Measurements from ENCODE around the gene SLC35B4.

DNA sequence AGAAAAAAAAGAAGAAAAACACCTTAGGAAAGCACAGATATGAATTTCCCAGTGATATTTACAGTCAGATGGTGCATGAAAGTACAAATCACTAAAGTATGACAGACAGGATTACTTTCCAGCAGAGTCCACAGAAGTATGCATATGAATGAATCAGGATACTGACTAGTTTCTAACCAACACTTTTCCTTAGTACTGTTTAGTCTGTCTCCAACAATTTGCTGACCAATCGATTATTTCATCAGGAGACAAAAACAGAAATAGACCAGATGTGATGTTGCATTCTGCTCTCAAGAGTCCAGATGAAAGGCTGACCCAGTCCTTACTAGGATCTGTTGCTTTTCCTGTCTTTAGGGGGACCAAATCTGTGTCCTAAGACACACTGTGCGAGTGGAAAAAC, 14.6 kb downstream of the SLC35B4 start:
- TF ChIP-seq, protein P1, sequence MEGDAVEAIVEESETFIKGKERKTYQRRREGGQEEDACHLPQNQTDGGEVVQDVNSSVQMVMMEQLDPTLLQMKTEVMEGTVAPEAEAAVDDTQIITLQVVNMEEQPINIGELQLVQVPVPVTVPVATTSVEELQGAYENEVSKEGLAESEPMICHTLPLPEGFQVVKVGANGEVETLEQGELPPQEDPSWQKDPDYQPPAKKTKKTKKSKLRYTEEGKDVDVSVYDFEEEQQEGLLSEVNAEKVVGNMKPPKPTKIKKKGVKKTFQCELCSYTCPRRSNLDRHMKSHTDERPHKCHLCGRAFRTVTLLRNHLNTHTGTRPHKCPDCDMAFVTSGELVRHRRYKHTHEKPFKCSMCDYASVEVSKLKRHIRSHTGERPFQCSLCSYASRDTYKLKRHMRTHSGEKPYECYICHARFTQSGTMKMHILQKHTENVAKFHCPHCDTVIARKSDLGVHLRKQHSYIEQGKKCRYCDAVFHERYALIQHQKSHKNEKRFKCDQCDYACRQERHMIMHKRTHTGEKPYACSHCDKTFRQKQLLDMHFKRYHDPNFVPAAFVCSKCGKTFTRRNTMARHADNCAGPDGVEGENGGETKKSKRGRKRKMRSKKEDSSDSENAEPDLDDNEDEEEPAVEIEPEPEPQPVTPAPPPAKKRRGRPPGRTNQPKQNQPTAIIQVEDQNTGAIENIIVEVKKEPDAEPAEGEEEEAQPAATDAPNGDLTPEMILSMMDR (IDR thresholded peaks at IDR 0.05), result no peak
- no peak for TF ChIP-seq POLR2A (IDR thresholded peaks at IDR 0.05)
- TF ChIP-seq POLR2AphosphoS5 (IDR thresholded peaks at IDR 0.05), result no peak
- TF ChIP-seq EP300 (IDR thresholded peaks at IDR 0.05), result no peak

All from sigmoid colon (tissue), 4 donors.